HL-60 (cell line): Measurements from ENCODE around the gene PHKA2.

ENCODE experiments used
- GABPA ChIP-seq: IDR thresholded peaks from 2 replicates; pipeline ENCODE4 v1.6.1; 2012; ENCODE audit warnings: low read depth
- POLR2AphosphoS5 ChIP-seq: IDR thresholded peaks from 2 replicates; pipeline ENCODE4 v1.6.1; 2012; ENCODE audit warnings: low read depth
- REST ChIP-seq: IDR thresholded peaks from 2 replicates; pipeline ENCODE4 v1.6.1; 2012; ENCODE audit warnings: low read depth; ENCODE audit not compliant: insufficient replicate concordance
- TF ChIP-seq, protein P1 (sequence below): IDR thresholded peaks from one replicate; pipeline ENCODE4 v1.5.1; 2011; ENCODE audit warnings: low read length, control low read depth, inconsistent platforms; ENCODE audit not compliant: insufficient read depth

- TF ChIP-seq, protein P1, sequence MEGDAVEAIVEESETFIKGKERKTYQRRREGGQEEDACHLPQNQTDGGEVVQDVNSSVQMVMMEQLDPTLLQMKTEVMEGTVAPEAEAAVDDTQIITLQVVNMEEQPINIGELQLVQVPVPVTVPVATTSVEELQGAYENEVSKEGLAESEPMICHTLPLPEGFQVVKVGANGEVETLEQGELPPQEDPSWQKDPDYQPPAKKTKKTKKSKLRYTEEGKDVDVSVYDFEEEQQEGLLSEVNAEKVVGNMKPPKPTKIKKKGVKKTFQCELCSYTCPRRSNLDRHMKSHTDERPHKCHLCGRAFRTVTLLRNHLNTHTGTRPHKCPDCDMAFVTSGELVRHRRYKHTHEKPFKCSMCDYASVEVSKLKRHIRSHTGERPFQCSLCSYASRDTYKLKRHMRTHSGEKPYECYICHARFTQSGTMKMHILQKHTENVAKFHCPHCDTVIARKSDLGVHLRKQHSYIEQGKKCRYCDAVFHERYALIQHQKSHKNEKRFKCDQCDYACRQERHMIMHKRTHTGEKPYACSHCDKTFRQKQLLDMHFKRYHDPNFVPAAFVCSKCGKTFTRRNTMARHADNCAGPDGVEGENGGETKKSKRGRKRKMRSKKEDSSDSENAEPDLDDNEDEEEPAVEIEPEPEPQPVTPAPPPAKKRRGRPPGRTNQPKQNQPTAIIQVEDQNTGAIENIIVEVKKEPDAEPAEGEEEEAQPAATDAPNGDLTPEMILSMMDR: no peak
- TF ChIP-seq POLR2AphosphoS5: no peak
- TF ChIP-seq GABPA: no peak
- no peak for TF ChIP-seq REST
These were observed 11.3 kb upstream of the PHKA2 start for GRCh38 chrX:18995221-18995620.
